Neural progenitor cell (in vitro differentiated cells): Measurements from ENCODE around the gene HDDC3. TPM values are rescaled to one million over a fixed set of nuclear protein-coding genes. Genes with fewer than 3 reads are reported as not detected.
"Not testable (repeated sequence)": the region's sequence is repeated elsewhere in the genome, so short reads cannot be mapped to it uniquely, and the experiment has no call there.

Experiments used
- DNase-seq: peaks from one replicate; pipeline ENCODE4 v3.0.0-alpha.2; 2016; ENCODE audit warnings: low spot score
- H2AFZ ChIP-seq: fragments of 200-600 bp; sonication (generic); replicated peaks from 2 replicates; pipeline ENCODE4 v1.6.1; 2016; ENCODE audit warnings: antibody characterized with exemption
- H3F3A ChIP-seq: fragments of 200-600 bp; sonication (generic); 2 replicates; pipeline ENCODE4 v1.6.1; 2016; ENCODE audit warnings: antibody characterized with exemption, low read depth
- H3K27ac ChIP-seq: fragments of 200-600 bp; sonication (generic); 2 replicates; pipeline ENCODE4 v1.5.1; 2016; ENCODE audit warnings: mild to moderate bottlenecking
- H3K27me3 ChIP-seq: fragments of 200-600 bp; sonication (generic); 2 replicates; pipeline ENCODE4 v1.6.1; 2016; ENCODE audit warnings: mild to moderate bottlenecking, moderate library complexity
- H3K36me3 ChIP-seq: fragments of 200-600 bp; sonication (generic); 2 replicates; pipeline ENCODE4 v1.5.1; 2016
- H3K4me1 ChIP-seq: fragments of 200-600 bp; sonication (generic); 2 replicates; pipeline ENCODE4 v1.6.1; 2016; ENCODE audit warnings: mixed run types
- H3K4me2 ChIP-seq: fragments of 200-600 bp; sonication (generic); 2 replicates; pipeline ENCODE4 v1.6.1; 2016
- H3K4me3 ChIP-seq: fragments of 200-600 bp; sonication (generic); 2 replicates; pipeline ENCODE4 v1.5.1; 2016
- H3K79me2 ChIP-seq: fragments of 200-600 bp; sonication (generic); 2 replicates; pipeline ENCODE4 v1.6.1; 2016; ENCODE audit warnings: low read depth
- H3K9ac ChIP-seq: fragments of 200-600 bp; sonication (generic); 2 replicates; pipeline ENCODE4 v1.6.1; 2016
- H3K9me3 ChIP-seq: fragments of 200-600 bp; sonication (generic); 2 replicates; pipeline ENCODE4 v1.5.1; 2016; ENCODE audit warnings: low read depth
- H4K20me1 ChIP-seq: fragments of 200-600 bp; sonication (generic); 2 replicates; pipeline ENCODE4 v1.6.1; 2016; ENCODE audit warnings: low read depth
- H3K27ac Mint-ChIP-seq: 3 replicates; pipeline ENCODE4 v1.8.0; 2021; ENCODE audit warnings: mixed read lengths
- H3K27me3 Mint-ChIP-seq: 2 replicates; pipeline ENCODE4 v1.8.0; 2022; ENCODE audit warnings: low read depth, mild to moderate bottlenecking, inconsistent platforms, moderate library complexity, mixed read lengths; ENCODE audit not compliant: insufficient read depth
- H3K36me3 Mint-ChIP-seq: 3 replicates; pipeline ENCODE4 v1.8.0; 2021; ENCODE audit warnings: mixed read lengths
- H3K4me1 Mint-ChIP-seq: 3 replicates; pipeline ENCODE4 v1.8.0; 2021; ENCODE audit warnings: mixed read lengths
- H3K4me3 Mint-ChIP-seq: 3 replicates; pipeline ENCODE4 v1.8.0; 2021; ENCODE audit warnings: mild to moderate bottlenecking, moderate library complexity, mixed read lengths
- H3K9me3 Mint-ChIP-seq: 3 replicates; pipeline ENCODE4 v1.8.0; 2020; ENCODE audit warnings: mixed read lengths
- EZH2 ChIP-seq: fragments of 200-600 bp; sonication (generic); IDR thresholded peaks from 2 replicates; pipeline ENCODE4 v1.6.1; 2017; ENCODE audit warnings: antibody characterized with exemption, mild to moderate bottlenecking, moderate library complexity
- EZH2phosphoT487 ChIP-seq: fragments of 200-600 bp; sonication (generic); IDR thresholded peaks from 2 replicates; pipeline ENCODE4 v1.6.1; 2017; ENCODE audit warnings: antibody characterized with exemption
- total RNA-seq: library from RNA; depleted of rRNA; stranded (reverse); fragments of >200 nt; gene quantifications from 2 replicates; pipeline ENCODE4 v1.2.3, GENCODE V29; 2015; ENCODE audit warnings: low replicate concordance
- TF ChIP-seq, protein P1 (sequence below): fragments of 200-600 bp; sonication (generic); IDR thresholded peaks from 2 replicates; pipeline ENCODE4 v1.5.1; 2017; ENCODE audit warnings: antibody characterized with exemption, mild to moderate bottlenecking

Gene HDDC3
- total RNA-seq, 1 donor from 2014 or later: 20.4 TPM

GRCh38 chr15:90911302-90911623, 21.1 kb downstream of the HDDC3 start:
- Histone ChIP-seq H3K79me2 (no peaks in the 10 kb centered on the region), H3K27me3 (no peaks in the 10 kb centered on the region), H3K9ac (no peak overlapping the region), H3K36me3 (no peaks in the 10 kb centered on the region), H3K27ac (no peak overlapping the region), H3K4me2 (no peak overlapping the region), H3F3A (no peaks in the 10 kb centered on the region), H3K4me3 (no peak overlapping the region), H3K4me1 (no peaks in the 10 kb centered on the region), H3K9me3 (no peaks in the 10 kb centered on the region), H4K20me1 (no peaks in the 10 kb centered on the region), H2AFZ (no peak overlapping the region)
- Mint-ChIP-seq H3K9me3 (no peaks in the 10 kb centered on the region), H3K4me3 (no peak overlapping the region), H3K36me3 (peaks cover 21% of the 10 kb centered on the region), H3K4me1 (no peaks in the 10 kb centered on the region), H3K27ac (no peak overlapping the region), H3K27me3 (no peaks in the 10 kb centered on the region)
- DNase-seq: no peak
- TF ChIP-seq, protein P1, sequence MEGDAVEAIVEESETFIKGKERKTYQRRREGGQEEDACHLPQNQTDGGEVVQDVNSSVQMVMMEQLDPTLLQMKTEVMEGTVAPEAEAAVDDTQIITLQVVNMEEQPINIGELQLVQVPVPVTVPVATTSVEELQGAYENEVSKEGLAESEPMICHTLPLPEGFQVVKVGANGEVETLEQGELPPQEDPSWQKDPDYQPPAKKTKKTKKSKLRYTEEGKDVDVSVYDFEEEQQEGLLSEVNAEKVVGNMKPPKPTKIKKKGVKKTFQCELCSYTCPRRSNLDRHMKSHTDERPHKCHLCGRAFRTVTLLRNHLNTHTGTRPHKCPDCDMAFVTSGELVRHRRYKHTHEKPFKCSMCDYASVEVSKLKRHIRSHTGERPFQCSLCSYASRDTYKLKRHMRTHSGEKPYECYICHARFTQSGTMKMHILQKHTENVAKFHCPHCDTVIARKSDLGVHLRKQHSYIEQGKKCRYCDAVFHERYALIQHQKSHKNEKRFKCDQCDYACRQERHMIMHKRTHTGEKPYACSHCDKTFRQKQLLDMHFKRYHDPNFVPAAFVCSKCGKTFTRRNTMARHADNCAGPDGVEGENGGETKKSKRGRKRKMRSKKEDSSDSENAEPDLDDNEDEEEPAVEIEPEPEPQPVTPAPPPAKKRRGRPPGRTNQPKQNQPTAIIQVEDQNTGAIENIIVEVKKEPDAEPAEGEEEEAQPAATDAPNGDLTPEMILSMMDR: no peak
- TF ChIP-seq EZH2phosphoT487 (no peak), EZH2 (no peak)

DNA sequence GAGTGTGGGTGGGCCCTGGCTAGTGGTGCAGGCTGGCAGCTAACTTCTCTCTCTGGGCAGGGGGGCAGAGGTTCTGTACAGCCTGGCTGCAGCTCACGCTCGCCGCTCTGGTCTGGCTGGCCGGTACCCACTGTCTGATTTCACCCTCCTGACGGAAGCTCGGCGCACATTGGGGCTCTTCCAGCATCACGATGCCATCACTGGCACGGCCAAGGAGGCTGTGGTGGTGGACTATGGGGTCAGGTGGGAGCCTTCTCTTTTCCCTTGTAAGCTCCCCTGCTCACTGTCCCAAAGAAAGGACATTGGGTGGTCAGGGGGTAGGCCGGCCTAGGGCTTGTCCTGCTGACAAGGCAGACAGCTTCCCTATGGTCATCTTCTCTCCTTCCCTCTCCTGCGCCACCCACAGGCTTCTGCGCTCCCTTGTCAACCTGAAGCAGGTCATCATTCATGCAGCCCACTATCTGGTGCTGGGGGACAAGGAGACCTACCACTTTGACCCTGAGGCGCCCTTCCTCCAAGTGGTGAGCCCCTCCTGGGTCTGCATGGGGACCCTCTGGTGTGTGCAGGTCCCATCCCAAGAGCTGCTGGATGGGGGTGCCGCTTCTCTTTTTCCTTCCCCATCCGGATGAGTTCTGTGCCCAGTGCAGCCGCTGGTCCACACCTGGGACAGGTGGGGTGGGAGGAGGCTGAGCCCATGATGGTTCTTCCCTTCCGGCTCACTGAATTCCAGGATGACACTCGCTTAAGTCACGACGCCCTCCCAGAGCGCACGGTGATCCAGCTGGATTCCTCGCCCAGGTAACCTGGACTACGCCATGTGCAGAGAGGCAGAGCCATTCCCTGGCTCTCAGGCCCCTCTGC, 21.7 kb downstream of the HDDC3 start:
- no peak overlapping the region for H3K27ac ChIP-seq
- no peaks in the 10 kb centered on the region for H3K36me3 ChIP-seq
- H3K9me3 ChIP-seq: no peaks in the 10 kb centered on the region
- no peak overlapping the region for H3K27ac Mint-ChIP-seq
- H3K4me2 ChIP-seq: no peak overlapping the region
- no peaks in the 10 kb centered on the region for H3K27me3 ChIP-seq
- no peaks in the 10 kb centered on the region for H3K4me1 Mint-ChIP-seq
- TF ChIP-seq, protein P1: no peak
- no peak for TF ChIP-seq EZH2phosphoT487
- no peak for TF ChIP-seq EZH2
- H3K4me3 ChIP-seq: no peak overlapping the region
- no peak overlapping the region for H2AFZ ChIP-seq
- no peaks in the 10 kb centered on the region for H3K9me3 Mint-ChIP-seq
- no peak overlapping the region for H3K4me3 Mint-ChIP-seq
- H3K36me3 Mint-ChIP-seq: peaks cover 26% of the 10 kb centered on the region
- no peaks in the 10 kb centered on the region for H3K4me1 ChIP-seq
- H3K27me3 Mint-ChIP-seq: no peaks in the 10 kb centered on the region
- DNase-seq: no peak
- H3F3A ChIP-seq: no peaks in the 10 kb centered on the region
- no peaks in the 10 kb centered on the region for H3K79me2 ChIP-seq
- no peak overlapping the region for H3K9ac ChIP-seq
- H4K20me1 ChIP-seq: no peaks in the 10 kb centered on the region

DNA sequence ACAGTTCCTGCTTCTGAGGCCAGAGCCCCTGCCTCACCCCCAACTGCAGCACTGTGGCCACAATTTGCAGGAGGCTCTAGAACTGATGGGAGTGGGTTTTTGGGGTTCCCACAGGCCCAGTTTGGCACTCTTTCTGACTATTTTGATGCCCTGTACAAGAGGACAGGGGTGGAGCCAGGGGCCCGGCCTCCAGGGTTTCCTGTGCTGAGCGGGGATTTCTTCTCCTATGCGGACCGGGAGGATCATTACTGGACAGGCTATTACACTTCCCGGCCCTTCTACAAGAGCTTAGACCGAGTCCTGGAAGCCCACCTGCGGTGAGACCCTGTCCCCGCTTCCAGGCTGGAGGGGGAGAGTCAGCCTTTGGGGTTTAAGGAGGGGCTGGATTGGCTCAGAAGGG, 22.4 kb downstream of the HDDC3 start:
- Mint-ChIP-seq H3K27ac (no peak overlapping the region), H3K9me3 (no peaks in the 10 kb centered on the region), H3K4me3 (no peak overlapping the region), H3K27me3 (peaks cover 1% of the 10 kb centered on the region), H3K36me3 (peaks cover 24% of the 10 kb centered on the region), H3K4me1 (no peaks in the 10 kb centered on the region)
- H3K4me3 ChIP-seq: no peak overlapping the region
- no peak overlapping the region for H2AFZ ChIP-seq
- H4K20me1 ChIP-seq: no peaks in the 10 kb centered on the region
- H3K4me2 ChIP-seq: no peak overlapping the region
- H3K4me1 ChIP-seq: no peaks in the 10 kb centered on the region
- TF ChIP-seq, protein P1: no peak
- TF ChIP-seq EZH2phosphoT487 (no peak), EZH2 (no peak)
- no peaks in the 10 kb centered on the region for H3F3A ChIP-seq
- H3K79me2 ChIP-seq: no peaks in the 10 kb centered on the region
- H3K27me3 ChIP-seq: peaks cover 2% of the 10 kb centered on the region
- no peak overlapping the region for H3K9ac ChIP-seq
- H3K36me3 ChIP-seq: no peaks in the 10 kb centered on the region
- H3K9me3 ChIP-seq: no peaks in the 10 kb centered on the region
- no peak overlapping the region for H3K27ac ChIP-seq
- DNase-seq: no peak

DNA sequence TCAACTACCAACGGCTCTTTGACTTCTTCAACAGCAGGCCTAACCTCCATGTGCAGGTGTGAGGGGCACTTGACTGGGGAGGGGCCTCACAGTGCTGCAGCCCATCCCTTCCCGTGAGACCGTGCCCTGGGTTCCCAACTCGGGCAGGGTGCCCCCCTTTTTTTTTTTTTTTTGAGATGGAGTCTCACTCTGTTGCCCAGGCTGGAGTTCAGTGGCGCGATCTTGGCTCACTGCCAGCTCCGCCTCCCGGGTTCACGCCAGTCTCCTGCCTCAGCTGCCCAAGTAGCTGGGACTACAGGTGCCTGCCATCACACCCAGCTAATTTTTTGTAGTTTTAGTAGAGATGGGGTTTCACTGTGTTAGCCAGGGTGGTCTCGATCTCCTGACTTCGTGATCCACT, 22.9 kb downstream of the HDDC3 start:
- not testable (repeated sequence) for H3K9me3 Mint-ChIP-seq, H3K4me1 ChIP-seq, H3K27me3 Mint-ChIP-seq, H3K9me3 ChIP-seq, H2AFZ ChIP-seq, H3K4me3 Mint-ChIP-seq, H3F3A ChIP-seq, H3K79me2 ChIP-seq, H3K9ac ChIP-seq, H4K20me1 ChIP-seq, H3K4me2 ChIP-seq, H3K4me1 Mint-ChIP-seq, H3K4me3 ChIP-seq, H3K27me3 ChIP-seq, DNase-seq, H3K36me3 ChIP-seq, H3K27ac ChIP-seq, H3K27ac Mint-ChIP-seq
- peaks cover 24% of the 10 kb centered on the region for H3K36me3 Mint-ChIP-seq
